GM18498 (cell line): ENCODE results near the gene ADAMTSL5.
"Not testable (repeated sequence)": the region's sequence is repeated elsewhere in the genome, so short reads cannot be mapped to it uniquely, and the experiment has no call there.

Experiments
- ATAC-seq: cut with Tn5 transposase; IDR thresholded peaks from one replicate; pipeline ENCODE4 v1.9.1; 2021; ENCODE audit warnings: mild to moderate bottlenecking, moderate library complexity; ENCODE audit not compliant: unreplicated experiment

Gene ADAMTSL5

GRCh38 chr19:1513499-1514294 is 878 bp upstream of the ADAMTSL5 start:
- no peak for ATAC-seq

GRCh38 chr19:1511318-1512317 is 1.2 kb downstream of the ADAMTSL5 start:
- no peak for ATAC-seq

GRCh38 chr19:1510807-1511206 is 2.0 kb downstream of the ADAMTSL5 start:
- no peak for ATAC-seq

- ATAC-seq: no peak
Measured at GRCh38 chr19:1510442-1510806, 2.4 kb downstream of the ADAMTSL5 start.

GRCh38 chr19:1509602-1510441 is 3.0 kb downstream of the ADAMTSL5 start:
- no peak for ATAC-seq

- no peak for ATAC-seq
Measured at GRCh38 chr19:1508507-1508856, 4.3 kb downstream of the ADAMTSL5 start.

- no peak for ATAC-seq
Measured at GRCh38 chr19:1507763-1508506, 4.9 kb downstream of the ADAMTSL5 start.

GRCh38 chr19:1507192-1507660 is 5.6 kb downstream of the ADAMTSL5 start:
- ATAC-seq: no peak

GRCh38 chr19:1505991-1506881 is 6.6 kb downstream of the ADAMTSL5 start:
- ATAC-seq: no peak

GRCh38 chr19:1505012-1505411 is 7.8 kb downstream of the ADAMTSL5 start:
- no peak for ATAC-seq

- no peak for ATAC-seq
Measured at GRCh38 chr19:1503925-1504773, 8.7 kb downstream of the ADAMTSL5 start.

GRCh38 chr19:1503089-1503924 is 9.5 kb downstream of the ADAMTSL5 start:
- ATAC-seq: no peak

- no peak for ATAC-seq
Measured at GRCh38 chr19:1502433-1503088, 10.3 kb downstream of the ADAMTSL5 start.

- no peak for ATAC-seq
Measured at GRCh38 chr19:1501200-1501595, 11.6 kb downstream of the ADAMTSL5 start.

GRCh38 chr19:1499231-1499630 is 13.6 kb downstream of the ADAMTSL5 start:
- ATAC-seq: not testable (repeated sequence)

GRCh38 chr19:1497578-1498235 is 15.1 kb downstream of the ADAMTSL5 start:
- ATAC-seq: no peak
